GM20000 (cell line): ENCODE data around the gene PTCHD1.

Experiments
- DNase-seq: peaks from one replicate; pipeline ENCODE4 v3.0.0; 2012; ENCODE audit warnings: low spot score
- TF ChIP-seq, protein P1 (sequence below): IDR thresholded peaks from 2 replicates; pipeline ENCODE4 v1.5.1; 2012; ENCODE audit warnings: mild to moderate bottlenecking, control low read depth; ENCODE audit errors: extremely low read depth, missing control alignments

Gene PTCHD1

DNA sequence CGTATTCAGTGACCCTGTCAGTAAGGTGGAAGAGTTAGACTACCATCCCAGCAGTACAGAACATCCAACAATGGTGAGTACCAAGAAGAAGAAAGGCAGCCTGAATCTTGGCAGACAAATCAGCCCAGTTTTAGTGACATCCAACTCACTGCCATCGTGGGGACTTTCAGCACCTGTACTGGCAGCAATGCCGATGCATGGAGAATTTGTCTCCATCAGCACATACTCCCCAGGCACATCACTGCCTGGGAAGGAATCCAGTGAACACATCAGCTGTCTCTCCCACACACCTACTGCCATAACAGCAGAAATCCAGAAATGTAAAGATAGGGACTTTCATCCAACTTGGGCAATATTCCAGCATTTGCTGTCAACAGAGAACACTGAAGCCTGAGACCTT lies 29.8 kb downstream of the PTCHD1 start:
- TF ChIP-seq, protein P1, sequence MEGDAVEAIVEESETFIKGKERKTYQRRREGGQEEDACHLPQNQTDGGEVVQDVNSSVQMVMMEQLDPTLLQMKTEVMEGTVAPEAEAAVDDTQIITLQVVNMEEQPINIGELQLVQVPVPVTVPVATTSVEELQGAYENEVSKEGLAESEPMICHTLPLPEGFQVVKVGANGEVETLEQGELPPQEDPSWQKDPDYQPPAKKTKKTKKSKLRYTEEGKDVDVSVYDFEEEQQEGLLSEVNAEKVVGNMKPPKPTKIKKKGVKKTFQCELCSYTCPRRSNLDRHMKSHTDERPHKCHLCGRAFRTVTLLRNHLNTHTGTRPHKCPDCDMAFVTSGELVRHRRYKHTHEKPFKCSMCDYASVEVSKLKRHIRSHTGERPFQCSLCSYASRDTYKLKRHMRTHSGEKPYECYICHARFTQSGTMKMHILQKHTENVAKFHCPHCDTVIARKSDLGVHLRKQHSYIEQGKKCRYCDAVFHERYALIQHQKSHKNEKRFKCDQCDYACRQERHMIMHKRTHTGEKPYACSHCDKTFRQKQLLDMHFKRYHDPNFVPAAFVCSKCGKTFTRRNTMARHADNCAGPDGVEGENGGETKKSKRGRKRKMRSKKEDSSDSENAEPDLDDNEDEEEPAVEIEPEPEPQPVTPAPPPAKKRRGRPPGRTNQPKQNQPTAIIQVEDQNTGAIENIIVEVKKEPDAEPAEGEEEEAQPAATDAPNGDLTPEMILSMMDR, result no peak

DNA sequence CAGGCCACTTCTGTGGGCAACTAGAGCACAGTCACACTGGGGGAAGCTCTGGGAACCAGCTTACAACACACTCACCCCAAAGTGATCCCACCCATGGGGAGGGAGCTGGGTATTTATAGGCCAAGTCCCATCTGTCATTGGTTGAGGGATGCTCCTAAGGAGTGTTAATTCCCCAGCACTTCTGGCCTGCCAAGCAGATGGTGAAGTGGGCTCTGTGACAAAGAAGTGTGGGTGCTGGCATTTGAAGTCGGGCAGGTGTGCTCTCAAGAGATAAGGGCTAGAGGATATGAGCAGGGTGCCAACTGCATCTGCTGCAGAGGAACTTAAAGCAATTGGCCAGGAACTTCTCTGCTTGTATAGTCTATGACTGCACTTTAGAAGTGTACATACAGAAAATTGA lies 30.9 kb downstream of the PTCHD1 start:
- DNase-seq, result no peak
- TF ChIP-seq, protein P1, result no peak

More for the DNA sequence above, 29.8 kb downstream of the PTCHD1 start:
- no peak for DNase-seq

DNA sequence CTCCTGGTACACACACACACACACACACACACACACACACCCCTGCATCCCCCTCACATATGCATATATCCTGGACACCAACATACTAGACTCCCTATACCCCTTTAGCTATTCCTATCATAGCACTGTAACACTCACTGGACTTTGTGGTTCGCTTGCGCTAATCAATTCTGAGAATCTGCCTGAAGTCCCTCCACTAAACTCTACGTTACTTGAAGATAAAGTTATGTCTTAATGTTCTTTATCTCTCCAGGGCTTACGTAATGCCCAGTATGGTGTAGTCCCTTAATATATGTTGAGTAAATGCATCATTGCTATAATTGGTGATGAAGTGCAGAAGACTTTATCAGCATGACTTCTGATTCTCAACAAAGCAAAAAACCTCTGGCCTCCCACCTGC lies 32.3 kb downstream of the PTCHD1 start:
- no peak for DNase-seq
- TF ChIP-seq, protein P1, result no peak

GRCh38 chrX:23369027-23369426 lies 34.4 kb downstream of the PTCHD1 start:
- TF ChIP-seq, protein P1, result no peak
- no peak for DNase-seq

DNA sequence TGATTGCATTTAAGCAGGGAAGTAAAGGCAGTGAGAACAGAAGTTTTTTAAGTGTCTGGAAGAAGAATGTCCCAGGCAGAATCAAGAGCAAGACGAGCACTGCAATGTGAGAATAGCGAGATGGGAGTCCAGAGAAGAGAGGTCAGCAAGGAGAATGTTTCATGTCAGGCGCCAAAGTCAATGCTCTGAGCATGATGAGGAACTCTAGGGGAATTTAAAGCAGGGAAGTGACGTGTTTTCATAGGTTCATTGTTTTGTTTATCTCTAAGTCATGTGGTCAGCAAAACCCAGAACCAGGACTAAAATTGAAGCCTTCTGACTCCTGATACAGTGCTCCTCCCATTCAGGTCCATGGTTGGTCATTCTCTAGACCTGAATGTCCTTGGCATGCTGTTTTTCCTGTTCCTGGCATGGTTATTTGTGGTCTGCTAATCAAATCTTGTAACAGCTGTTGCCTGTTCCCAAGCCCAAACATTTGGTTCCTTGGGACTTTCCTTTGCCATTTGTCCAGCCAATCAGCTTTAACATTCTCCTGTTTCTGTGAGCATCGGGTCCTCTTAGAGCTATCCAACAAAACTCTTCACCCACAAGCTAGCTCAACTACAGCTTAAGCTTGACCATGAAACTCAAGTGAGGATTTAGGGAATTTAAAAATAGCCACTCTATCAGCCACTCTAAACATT lies 37.7 kb downstream of the PTCHD1 start:
- no peak for DNase-seq
- TF ChIP-seq, protein P1, result no peak

- DNase-seq, result no peak
- TF ChIP-seq, protein P1, result no peak
These were observed 38.6 kb downstream of the PTCHD1 start for GRCh38 chrX:23373129-23373804.

DNA sequence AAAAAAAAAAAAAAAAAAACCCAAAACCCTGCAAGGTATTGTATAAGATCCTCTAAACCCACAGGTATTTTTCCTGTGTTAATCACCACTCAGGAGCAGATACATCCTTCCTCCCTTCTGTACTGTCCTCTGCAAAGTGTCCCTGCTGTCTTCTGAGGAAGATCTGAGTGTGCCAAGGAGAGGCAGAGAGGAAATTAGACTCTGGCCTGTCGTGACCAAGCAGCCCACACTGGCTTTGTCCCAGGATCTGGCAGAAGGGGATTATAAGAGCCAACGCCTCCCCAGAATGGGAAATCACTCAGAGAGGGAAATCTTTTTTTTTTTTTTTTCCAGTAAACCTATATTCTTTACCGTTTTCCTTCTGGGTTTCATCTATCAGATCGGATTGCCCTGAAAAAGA lies 39.6 kb downstream of the PTCHD1 start:
- TF ChIP-seq, protein P1, result no peak

More for the DNA sequence above, 39.6 kb downstream of the PTCHD1 start:
- DNase-seq, result no peak
